Stimulated activated naive CD4-positive, alpha-beta T cell treated with Interleukin-2 at 50 U/mL for 16 hours (primary cell): ENCODE results near the gene ICAM5.
"Not testable (repeated sequence)": the region's sequence is repeated elsewhere in the genome, so short reads cannot be mapped to it uniquely, and the experiment has no call there.

Experiments
- DNase-seq: peaks from one replicate; lab custom pipeline; 2025; lab: John Stamatoyannopoulos, UW

ICAM5 gene, protein sequence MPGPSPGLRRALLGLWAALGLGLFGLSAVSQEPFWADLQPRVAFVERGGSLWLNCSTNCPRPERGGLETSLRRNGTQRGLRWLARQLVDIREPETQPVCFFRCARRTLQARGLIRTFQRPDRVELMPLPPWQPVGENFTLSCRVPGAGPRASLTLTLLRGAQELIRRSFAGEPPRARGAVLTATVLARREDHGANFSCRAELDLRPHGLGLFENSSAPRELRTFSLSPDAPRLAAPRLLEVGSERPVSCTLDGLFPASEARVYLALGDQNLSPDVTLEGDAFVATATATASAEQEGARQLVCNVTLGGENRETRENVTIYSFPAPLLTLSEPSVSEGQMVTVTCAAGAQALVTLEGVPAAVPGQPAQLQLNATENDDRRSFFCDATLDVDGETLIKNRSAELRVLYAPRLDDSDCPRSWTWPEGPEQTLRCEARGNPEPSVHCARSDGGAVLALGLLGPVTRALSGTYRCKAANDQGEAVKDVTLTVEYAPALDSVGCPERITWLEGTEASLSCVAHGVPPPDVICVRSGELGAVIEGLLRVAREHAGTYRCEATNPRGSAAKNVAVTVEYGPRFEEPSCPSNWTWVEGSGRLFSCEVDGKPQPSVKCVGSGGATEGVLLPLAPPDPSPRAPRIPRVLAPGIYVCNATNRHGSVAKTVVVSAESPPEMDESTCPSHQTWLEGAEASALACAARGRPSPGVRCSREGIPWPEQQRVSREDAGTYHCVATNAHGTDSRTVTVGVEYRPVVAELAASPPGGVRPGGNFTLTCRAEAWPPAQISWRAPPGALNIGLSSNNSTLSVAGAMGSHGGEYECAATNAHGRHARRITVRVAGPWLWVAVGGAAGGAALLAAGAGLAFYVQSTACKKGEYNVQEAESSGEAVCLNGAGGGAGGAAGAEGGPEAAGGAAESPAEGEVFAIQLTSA

DNA sequence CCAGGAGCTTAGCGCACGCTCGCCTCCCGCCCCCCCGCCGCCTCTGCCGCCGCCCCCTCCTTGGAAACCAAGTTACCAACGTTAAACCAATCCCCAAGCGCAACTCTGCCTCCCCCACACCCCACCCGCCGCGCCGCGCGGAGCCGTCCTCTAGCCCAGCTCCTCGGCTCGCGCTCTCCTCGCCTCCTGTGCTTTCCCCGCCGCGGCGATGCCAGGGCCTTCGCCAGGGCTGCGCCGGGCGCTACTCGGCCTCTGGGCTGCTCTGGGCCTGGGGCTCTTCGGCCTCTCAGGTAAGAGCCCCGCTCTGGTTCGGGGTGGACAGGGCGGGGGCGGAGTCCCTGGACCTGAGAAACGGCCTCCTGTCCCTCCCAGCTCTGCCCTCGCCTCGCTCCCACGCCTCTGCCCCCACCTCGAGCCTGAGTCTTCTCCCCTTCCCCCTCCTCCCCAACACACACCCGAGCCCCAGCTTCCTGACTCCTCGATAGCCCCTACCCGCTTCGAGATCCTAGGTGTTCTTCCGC lies at the start of gene ICAM5:
TSS of gene ICAM5 (plus strand) at position 117 of the 521 bp plus-strand sequence. CDS start at position 209, 92 bp downstream.
- DNase-seq = peak; percentile 52

DNA sequence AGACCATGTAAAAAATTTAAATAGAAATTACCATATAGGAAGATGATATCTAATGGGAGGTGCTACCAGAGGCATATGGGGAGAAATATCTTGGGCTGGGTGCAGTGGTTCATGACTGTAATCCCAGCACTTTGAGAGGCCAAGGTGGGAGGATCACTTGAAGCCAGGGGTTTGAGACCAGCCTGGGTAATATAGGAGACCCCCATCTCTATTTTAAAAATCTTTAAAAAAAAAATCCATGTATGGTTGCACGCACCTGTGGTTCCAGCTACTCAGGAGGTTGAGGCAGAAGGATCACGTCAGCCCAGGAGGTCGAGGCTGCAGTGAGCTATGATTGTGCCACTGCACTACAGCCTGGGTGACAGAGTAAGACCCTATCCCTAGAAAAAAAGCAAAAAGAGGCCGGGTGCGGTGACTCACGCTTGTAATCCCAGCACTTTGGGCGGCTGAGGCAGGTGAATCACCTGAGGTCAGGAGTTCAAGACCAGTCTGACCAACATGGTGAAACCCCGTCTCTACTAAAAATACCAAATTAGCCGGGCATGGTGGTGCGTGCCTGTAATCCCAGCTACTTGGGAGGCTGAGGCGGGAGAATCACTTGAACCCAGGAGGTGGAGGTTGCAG lies 47.8 kb upstream of the ICAM5 start:
- not testable (repeated sequence) for DNase-seq

DNA sequence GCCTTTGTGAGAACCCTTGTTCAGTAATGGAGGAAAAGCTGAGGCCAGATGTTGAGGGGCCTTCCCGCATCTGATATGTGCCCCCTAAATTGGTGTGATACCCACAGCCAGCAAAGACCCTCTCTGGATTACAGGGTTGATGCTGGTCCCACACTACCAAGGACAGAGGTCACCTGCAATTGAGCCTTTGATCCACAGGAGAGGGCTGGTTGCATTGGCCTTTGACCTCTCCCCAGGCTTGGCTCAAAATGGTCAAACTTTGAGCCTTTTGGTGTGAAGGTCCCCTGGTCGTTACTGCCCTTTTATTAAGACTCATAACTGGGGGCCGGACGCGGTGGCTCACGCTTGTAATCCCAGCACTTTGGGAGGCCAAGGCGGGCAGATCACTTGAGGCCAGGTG lies 46.1 kb upstream of the ICAM5 start:
- no peak for DNase-seq

DNA sequence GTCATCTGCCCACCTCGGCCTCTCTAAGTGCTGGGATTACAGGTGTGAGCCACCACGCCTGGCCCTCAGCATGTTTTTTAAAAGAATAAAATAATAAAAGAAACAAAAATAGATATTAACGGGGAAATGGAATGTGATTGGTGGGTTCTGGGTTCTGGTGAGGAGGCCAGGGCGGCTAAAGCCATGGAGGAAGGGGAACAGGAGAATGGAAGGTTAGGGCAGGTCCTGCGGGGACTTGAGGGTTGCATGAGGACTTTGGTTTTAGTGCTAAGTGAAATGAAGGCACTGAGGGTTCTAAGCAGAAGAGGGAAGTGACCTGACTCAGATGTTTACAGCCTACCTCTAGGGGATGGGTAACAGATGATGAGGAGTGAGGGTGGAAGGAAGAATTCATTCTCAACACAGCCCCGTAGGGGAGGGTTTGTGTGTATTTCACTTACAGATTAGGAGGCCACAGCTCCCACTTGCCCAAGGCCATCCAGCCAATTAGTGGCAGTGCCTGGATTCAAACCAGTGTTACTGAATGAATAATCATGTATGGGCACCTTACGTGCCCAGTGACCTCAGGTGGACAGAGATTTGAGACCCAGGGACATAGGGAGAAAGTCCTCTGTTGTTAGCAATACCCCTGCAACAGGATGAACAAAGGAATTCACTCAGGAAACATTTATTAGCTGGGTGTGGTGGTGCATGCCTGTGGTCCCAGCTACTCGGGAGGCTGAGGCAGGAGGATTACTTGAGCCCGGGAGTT lies 44.4 kb upstream of the ICAM5 start:
- DNase-seq = no peak

DNA sequence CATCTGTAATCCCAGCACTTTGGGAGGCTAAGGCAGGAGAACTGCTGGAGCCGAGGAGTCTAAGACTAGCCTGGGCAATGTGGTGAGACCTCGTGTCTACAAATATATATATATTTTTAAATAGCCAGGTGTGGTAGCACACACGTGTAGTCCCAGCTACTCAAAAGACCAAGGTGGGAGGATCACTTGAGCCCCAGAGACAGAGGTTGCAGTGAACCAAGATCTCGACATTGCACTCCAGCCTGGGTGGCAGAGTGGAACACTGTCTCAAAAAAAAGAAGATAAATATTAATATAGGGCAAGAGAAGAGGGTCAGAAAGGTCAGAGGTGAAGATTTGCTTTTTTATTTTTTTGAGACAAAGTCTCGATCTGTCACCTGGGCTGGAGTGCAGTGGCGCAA lies 43.2 kb upstream of the ICAM5 start:
- no peak for DNase-seq

DNA sequence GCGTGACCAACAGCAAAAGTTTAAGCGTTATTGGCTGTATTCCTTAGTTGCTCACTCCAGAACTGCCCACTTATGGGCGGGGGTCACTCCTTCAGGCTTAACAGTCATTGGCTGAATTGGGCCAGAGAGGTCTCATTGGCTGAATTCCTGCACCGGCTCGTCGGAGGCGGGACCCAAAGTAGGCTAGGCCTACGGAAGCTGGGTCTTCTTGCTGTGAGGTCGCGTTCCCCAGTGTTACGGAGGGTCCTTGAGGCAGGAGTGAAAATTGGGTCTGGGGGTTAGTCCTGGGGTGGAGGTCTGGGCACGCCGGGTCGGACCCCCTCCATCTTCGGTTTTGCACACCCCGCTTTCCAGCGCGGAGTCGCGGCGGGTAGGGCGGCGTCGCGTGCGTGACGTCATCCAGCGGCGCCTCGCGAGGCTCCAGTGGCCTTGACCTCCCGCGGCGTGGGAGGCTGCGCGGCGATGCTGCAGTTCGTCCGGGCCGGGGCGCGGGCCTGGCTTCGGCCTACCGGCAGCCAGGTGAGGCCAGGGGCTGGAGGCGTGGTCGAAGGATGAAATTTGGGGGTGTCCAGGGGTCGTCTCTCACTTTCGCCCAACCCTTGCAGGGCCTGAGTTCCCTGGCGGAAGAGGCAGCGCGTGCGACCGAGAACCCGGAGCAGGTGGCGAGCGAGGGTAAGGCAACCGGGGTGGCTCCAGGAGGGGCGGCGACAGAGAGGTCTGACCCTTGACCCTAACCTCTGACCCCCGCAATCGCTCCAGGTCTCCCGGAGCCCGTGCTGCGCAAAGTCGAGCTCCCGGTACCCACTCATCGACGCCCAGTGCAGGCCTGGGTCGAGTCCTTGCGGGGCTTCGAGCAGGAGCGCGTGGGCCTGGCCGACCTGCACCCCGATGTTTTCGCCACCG lies 37.7 kb upstream of the ICAM5 start, which contains the start of gene MRPL4:
TSS of gene MRPL4 (plus strand) at position 423 of the 903 bp plus-strand sequence. CDS start at position 463, 40 bp downstream.
- peak; percentile 97 for DNase-seq

DNA sequence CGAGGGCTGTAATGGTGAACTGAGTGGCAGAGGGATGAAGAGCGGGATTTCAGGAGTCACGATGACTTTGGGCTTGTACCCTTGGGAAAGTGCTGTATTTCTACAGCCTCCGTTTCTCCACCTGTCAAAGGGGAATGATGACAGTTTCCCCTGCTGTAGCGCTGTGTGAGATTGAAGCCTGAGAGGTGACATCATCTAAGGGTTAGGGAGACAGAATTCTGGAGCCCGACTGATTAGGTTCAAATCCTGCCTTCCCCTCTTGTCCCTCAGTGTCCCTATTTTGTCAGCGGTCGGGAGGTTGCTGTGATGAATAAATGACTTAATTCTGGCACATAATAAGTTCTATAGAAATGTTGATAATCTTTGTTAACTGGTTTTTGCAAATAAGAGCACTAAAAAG lies 37.0 kb upstream of the ICAM5 start:
- no peak for DNase-seq

DNA sequence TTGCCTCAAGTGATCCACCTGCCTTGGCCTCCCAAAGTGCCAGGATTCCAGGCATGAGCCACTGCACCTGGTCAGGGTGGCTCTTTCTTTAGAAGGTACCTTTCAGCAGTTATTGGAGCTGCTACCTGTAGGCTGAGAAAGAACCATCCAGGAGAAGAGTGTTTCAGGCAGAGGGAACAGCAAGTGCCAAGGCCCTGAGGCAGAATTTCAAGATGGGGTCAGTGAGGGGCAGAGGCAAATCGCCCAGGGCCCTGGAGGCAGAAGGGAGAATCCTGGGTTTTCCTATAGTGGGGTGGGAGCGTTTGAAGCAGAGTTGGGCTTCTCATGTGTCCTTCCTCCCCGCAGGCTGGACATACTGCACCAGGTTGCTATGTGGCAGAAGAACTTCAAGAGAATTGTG lies 35.5 kb upstream of the ICAM5 start:
- DNase-seq = no peak

DNA sequence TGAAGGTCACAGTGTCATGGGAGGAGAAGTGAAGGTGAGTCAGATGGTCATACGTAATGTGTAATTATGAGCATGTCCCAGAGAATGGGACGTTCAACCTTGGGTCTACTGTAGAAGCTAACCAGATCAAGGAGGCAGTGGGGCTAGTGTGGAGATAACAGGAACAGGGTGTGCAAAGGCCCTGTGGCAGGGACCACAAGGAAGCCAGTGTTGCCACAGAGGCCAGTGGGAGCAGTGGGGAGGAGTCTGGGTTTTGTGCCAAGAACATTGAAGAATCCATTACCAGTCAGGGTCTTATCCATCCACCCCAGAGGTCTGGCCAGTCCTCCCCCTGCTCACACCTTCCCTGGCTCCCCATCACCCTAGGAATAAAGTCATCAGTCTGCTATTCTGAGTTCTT lies 34.4 kb upstream of the ICAM5 start:
- DNase-seq = no peak

DNA sequence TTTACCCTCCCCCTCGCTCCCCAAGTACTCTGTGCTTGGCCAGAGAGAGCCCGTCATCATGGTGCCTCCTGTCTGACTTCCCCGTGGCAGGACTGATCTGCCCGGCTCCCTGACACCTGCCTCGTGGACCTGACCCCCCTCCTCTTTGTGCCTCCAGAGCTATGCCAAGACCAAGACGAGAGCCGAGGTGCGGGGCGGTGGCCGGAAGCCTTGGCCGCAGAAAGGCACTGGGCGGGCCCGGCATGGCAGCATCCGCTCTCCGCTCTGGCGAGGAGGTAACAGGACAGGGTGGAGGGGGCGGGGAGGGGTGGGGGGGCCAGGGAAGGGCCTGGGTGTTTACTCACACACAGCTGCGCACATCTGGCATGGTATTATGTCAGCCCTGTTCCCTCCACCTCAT lies 33.2 kb upstream of the ICAM5 start:
- no peak for DNase-seq

DNA sequence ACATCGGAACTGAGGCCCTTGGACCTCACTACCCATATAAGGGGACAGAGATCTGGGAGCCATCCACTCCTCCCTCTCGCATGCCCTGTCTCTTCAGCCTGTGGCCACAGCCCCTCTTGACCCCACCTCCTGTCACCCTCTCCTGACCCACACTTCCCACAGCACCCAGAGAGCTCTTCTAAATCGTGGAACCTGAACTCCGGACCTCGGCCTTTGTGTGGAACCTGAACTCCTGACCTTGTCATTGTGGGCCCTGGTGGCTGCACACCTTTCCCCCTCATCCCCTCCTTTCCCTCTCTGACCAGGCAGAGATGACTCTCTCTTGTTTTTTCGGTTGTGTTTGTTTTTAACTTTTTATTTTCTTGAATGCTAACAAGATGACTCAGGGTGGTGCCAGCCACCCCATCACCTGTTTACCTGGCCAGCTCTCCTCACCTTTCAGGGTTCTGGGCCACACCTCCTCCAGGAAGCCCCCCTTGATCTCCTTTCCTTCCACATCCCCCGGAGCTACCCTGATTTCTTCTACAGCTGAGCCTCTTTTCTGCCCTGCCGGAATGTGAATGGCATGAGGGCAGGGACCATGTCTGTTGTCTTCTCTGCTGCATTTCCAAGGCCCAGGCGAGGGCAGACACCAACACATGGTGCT lies 32.7 kb upstream of the ICAM5 start:
- no peak for DNase-seq

DNA sequence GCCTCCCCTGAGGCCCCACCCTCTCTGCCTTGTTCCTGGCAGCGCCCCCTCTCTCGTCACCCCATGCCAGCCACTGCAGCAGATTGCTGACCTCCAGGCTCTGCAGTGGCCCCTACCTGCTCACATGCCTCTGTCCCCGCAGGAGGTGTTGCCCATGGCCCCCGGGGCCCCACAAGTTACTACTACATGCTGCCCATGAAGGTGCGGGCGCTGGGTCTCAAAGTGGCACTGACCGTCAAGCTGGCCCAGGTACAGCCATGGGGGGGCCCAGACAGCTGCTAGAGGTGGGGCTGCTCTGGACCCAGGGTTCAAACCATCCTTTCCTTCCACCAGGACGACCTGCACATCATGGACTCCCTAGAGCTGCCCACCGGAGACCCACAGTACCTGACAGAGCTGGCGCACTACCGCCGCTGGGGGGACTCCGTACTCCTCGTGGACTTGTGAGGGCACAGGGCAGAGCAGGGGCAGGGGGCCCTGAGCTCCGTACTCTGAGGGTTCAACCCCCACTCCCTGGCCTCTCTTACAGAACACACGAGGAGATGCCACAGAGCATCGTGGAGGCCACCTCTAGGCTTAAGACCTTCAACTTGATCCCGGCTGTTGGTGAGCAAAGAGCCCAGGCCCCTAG lies 31.6 kb upstream of the ICAM5 start:
- DNase-seq = no peak

DNA sequence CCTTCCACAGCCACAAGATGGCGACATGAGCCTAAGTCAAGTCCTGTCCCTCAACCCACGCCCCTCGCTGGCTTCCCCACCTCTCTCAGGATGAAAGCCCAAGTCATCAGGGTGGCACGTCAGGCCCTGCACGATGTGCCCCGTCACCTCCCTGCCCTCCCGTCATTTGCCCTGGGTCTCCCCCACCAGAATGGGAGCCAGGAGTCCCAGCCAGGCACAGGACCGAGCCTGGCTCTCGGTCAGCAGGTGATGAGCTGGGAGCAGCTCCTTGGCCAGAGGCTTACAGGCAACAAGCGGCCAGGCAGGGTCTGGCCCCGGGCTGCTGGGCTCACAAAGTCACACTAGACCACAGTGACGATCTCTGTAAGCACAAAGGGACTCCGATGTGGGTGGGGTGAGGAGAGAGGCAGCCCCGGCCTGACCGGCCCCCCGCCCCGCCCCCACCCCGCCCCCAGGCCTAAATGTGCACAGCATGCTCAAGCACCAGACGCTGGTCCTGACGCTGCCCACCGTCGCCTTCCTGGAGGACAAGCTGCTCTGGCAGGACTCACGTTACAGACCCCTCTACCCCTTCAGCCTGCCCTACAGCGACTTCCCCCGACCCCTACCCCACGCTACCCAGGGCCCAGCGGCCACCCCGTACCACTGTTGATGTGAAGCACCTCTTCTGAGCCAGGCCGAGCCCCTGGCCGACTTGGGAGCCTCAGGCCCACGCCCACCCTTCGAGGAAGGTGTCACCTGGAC lies 30.4 kb upstream of the ICAM5 start:
- DNase-seq = peak; percentile 95

DNA sequence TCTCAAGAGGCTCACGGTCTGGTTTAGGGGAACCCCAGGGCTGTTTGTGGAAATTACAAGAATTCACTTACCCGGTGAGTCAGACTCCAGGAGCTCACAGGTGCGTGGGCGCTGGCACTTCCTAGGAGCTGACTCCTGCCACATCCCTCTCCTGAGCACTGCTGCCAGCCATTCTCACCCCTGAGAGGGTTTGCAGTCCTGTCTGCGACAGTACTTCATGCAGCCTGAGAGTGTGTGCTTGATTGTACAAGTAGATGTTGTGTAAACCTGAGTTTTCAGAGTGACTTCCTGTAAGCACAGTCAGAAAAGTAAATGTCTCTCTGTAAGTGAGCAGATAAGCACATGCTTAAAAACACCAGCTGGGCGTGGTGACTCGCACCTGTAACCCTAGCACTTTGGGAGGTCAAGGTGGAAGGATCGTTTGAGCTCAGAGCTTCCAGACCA lies 29.6 kb upstream of the ICAM5 start:
- peak; percentile 58 for DNase-seq

DNA sequence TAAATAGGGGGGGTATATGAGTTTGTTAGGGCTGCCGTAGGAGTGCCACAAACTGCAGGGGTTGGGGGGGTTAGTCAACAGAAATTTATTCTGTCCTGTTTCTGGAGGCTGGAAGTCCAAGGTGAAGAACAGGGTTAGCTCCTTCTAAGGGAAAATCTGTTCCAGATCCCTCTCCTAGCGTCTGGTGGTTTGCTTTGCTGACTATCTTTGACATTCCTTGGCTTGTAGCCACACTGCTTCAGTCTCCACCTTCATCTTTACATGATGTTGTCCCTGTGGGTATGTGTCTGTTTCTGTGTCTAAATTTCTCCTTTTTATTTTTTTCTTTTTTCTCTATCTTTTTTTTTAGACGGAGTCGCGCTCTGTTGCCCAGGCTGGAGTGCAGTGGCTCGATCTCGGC lies 27.0 kb upstream of the ICAM5 start:
- no peak for DNase-seq

DNA sequence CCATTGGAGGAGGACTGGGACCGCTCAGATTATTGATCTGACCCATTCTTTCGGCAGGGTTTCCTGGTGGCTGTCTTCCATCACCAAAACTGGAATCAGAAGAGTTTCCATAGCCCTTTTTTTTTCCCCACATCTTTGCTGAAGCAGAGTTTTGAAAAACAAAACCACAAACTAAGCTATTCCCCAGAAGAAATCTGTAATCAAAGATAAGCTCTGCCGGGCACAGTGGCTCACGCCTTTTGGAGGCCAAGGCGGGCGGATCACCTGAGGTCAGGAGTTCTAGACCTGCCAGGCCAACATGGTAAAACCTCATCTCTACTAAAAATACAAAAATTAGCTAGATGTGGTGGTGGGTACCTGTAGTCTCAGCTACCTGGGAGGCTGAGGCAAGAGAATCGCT lies 23.0 kb upstream of the ICAM5 start:
- DNase-seq = no peak

DNA sequence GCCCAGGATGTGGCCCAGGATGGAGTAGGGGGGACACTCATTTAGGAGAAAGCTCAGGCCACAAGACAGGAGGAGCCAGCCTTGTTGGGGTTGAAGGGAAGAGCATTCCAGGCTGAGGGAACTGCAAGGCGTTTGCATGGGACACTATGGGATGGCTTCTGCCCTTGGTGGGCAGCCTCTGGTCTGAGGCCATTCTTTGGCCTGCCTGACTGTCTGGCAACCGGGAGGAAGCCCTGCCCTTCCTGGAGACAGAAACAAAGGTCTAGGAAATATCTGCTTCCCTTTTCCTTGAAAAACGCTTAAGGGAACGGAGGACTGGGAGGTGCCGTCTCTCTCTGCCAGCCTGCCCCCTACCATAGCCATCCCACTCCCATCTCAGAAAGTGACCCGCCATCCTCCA lies 21.7 kb upstream of the ICAM5 start:
- no peak for DNase-seq

DNA sequence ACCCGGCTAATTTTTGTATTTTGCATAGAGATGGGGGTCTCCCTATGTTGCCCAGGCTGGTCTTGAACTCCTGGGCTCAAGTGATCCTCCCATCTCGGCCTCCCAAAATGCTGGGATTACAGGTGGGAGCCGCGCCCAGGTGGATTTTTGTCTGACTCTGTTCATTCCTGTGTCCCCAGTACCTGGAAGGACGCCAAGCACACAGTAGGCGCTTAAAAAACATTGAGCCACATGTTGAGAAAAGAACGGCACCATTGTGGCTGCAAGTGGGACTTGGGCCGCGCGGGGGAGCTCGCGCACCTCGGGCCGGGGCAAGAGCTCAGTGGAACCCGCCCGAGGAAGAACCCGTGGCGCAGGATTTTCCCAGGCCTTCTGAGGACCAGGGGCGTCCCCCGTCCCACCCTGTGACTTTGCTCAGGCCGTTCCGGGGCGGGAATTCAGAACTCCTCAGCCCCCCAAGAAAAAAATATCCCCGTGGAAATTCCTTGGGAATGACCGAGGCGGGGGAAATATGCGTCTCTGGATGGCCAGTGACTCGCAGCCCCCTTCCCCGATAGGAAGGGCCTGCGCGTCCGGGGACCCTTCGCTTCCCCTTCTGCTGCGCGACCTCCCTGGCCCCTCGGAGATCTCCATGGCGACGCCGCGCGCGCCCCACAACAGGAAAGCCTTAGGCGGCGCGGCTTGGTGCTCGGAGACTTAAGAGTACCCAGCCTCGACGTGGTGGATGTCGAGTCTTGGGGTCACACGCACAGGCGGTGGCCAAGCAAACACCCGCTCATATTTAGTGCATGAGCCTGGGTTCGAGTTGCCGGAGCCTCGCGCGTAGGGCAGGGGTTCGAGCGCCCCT lies 20.2 kb upstream of the ICAM5 start:
- peak; percentile 80 for DNase-seq
